ENCODE data around the gene CARS2. TPM values are rescaled to one million over a fixed set of nuclear protein-coding genes. Genes with fewer than 3 reads are reported as not detected.

Gene CARS2
- total RNA-seq, 2 donors from 2014 or later, result 43.0 to 82.6 TPM

DNA sequence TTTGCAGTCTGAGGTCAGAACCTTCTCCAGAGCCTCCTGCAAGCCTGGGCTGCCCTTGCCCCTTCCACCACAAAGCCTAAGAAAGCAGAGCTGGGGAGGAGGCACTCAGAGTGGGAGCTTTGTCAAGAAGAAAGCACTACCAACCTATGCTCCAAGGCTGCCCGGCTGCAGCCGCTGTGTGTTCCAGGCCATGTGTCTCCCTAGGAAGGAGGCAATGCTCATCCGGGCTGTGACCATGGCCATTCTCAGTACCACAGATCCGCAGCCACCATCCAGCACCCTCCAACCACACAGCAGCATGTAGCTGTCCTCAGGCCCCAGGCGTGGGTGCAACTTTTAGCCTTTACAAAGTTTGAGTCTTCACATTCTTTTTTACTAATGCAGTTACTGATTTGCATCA is 22.0 kb downstream of the CARS2 start:
- H3K36me3 ChIP-seq, result peaks cover 4% of the 10 kb centered on the region
- no peaks in the 10 kb centered on the region for H3K27me3 ChIP-seq
- H3K9ac ChIP-seq (ENCODE audit: low read depth in 2 of 2, low read length in 2 of 2), result no peak overlapping the region
- no peak overlapping the region for H3K27ac ChIP-seq
- no peaks in the 10 kb centered on the region for H3K9me3 ChIP-seq
- H3K4me1 ChIP-seq, result no peaks in the 10 kb centered on the region
- no peak overlapping the region for H3K4me3 ChIP-seq
- intact Hi-C loops (cut with DNase I), result loop anchor here (2.0 kb wide), 1 partner anchor 135 kb away; no protein-coding TSS in a partner anchor
- TF ChIP-seq, protein P1, sequence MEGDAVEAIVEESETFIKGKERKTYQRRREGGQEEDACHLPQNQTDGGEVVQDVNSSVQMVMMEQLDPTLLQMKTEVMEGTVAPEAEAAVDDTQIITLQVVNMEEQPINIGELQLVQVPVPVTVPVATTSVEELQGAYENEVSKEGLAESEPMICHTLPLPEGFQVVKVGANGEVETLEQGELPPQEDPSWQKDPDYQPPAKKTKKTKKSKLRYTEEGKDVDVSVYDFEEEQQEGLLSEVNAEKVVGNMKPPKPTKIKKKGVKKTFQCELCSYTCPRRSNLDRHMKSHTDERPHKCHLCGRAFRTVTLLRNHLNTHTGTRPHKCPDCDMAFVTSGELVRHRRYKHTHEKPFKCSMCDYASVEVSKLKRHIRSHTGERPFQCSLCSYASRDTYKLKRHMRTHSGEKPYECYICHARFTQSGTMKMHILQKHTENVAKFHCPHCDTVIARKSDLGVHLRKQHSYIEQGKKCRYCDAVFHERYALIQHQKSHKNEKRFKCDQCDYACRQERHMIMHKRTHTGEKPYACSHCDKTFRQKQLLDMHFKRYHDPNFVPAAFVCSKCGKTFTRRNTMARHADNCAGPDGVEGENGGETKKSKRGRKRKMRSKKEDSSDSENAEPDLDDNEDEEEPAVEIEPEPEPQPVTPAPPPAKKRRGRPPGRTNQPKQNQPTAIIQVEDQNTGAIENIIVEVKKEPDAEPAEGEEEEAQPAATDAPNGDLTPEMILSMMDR (IDR thresholded peaks at IDR 0.05), result no peak
- DNase-seq, result no peak

DNA sequence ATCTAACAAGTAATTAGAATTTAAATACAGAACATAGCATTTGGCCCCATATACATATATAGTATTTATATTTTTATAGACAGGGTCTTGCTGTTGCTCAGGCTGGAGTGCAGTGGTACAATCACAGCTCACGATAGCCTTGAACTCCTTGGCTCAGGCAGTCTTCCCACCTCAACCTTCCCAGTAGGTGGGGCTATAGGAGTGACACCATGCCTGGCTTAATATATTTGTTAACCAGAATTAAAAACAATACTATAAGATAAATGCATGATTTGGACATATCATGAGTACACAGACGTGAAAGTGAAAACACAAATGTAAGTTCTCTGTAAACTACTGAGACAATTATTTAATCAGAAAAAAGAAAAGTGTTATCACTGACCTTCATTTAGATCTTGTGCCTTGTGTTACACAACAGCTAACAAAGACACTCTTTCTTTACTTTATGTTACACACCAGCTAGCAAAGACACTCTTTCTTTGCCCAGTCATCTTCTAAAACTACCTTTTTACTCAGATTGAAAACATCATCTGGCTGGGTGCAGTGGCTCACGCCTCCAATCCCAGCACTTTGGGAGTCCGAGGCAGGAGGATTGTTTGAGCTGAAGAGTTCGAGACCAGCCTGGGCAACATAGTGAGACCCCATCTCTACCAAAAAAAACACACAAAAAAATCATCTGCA is 22.6 kb downstream of the CARS2 start:
- Histone ChIP-seq H3K27me3 (no peaks in the 10 kb centered on the region), H3K4me3 (no peak overlapping the region), H3K4me1 (no peaks in the 10 kb centered on the region), H3K27ac (no peak overlapping the region), H3K36me3 (peaks cover 4% of the 10 kb centered on the region), H3K9me3 (no peaks in the 10 kb centered on the region), H3K9ac (ENCODE audit: low read depth in 2 of 2, low read length in 2 of 2) (no peak overlapping the region)
- intact Hi-C loops (cut with DNase I), result loop anchor here (2.0 kb wide), 1 partner anchor 135 kb away; no protein-coding TSS in a partner anchor
- DNase-seq, result no peak
- TF ChIP-seq, protein P1 (IDR thresholded peaks at IDR 0.05), result peak; percentile 64

DNA sequence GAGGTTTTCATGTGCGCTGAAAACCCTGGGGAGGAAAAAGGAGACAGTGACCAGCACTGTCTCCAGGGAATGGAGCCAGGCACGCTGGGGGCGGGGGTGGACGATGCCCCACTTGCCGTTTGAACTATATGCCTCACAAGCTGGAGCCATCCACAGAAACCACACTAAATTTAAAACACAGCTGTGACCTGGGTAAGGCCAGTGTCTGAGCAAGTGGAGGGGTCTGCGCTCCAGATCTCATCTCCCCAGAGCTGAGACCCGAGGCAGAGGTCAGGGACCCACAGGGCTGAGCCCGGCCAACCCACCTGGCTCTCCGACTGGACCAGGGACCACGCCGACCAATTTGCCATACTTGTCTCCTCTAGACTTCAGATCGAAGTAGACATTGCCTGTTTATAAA is 23.2 kb downstream of the CARS2 start:
- Histone ChIP-seq H3K27ac (no peak overlapping the region), H3K9ac (ENCODE audit: low read depth in 2 of 2, low read length in 2 of 2) (no peak overlapping the region), H3K27me3 (no peaks in the 10 kb centered on the region), H3K36me3 (peaks cover 4% of the 10 kb centered on the region), H3K4me1 (no peaks in the 10 kb centered on the region), H3K4me3 (no peak overlapping the region), H3K9me3 (no peaks in the 10 kb centered on the region)
- no peak for DNase-seq
- intact Hi-C loops (cut with DNase I), result loop anchor here (2.0 kb wide), 1 partner anchor 136 kb away; no protein-coding TSS in a partner anchor
- TF ChIP-seq, protein P1 (IDR thresholded peaks at IDR 0.05), result no peak

DNA sequence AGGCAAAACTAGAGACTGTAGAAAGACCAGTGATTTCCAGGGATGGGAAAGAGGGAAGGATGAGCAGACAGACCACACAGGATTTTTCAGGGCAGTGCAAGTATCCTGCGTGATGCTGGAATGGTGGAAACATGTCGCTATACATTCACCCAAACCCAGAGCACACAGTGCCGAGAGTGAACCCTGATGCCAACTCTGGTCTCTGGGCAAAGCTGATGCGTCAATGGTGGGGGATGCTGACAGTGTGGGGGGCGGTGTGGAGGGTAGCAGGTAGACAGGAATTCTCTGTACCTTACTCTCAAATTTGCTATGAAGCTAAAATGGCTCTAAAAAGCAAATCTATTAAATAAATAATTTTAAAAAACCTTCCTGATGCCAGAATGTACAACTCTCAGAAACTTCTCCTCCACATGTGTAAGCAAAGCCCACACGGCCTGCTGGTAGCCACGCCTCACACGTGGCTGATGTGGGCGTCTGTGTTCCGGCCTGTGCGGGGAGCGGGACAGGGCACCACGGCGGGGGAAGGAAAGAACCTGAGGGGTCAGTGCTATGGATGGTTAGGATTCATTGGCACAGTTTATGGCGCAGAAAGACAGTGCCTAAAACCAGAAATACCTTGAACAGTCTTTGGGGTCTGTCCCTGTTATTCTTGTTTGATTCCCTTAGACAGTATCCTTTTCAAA is 23.9 kb downstream of the CARS2 start:
- no peak overlapping the region for H3K4me3 ChIP-seq
- H3K9me3 ChIP-seq, result no peaks in the 10 kb centered on the region
- intact Hi-C loops (cut with DNase I), result loop anchor here (2.0 kb wide), 1 partner anchor 137 kb away; no protein-coding TSS in a partner anchor
- no peaks in the 10 kb centered on the region for H3K4me1 ChIP-seq
- TF ChIP-seq, protein P1 (IDR thresholded peaks at IDR 0.05), result no peak
- no peak overlapping the region for H3K27ac ChIP-seq
- H3K9ac ChIP-seq (ENCODE audit: low read depth in 2 of 2, low read length in 2 of 2), result no peak overlapping the region
- peaks cover 4% of the 10 kb centered on the region for H3K36me3 ChIP-seq
- no peak for DNase-seq
- H3K27me3 ChIP-seq, result no peaks in the 10 kb centered on the region

DNA sequence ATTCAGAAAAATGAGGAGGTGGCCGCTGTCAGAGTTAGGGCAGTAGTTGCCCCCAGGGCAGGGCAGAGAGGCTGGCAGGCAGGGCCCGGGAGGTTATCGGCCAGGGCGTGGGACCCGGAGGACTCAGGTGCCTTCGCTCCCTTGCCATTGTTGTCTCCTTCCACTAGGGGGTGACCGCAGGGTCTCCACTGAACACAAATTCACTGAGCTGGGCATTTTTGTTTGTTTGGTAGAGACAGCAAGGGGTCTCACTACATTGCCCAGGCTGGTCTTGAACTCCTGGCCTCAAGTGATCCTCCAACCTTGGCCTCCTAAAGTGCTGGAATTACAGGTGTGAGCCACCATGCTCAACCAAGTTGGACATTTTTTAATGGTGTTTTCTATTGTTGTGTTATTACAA is 25.1 kb downstream of the CARS2 start:
- no peak overlapping the region for H3K27ac ChIP-seq
- DNase-seq, result no peak
- H3K4me1 ChIP-seq, result no peaks in the 10 kb centered on the region
- intact Hi-C loops (cut with DNase I), result no loop called here
- no peaks in the 10 kb centered on the region for H3K9me3 ChIP-seq
- H3K36me3 ChIP-seq, result peaks cover 4% of the 10 kb centered on the region
- no peak overlapping the region for H3K4me3 ChIP-seq
- no peaks in the 10 kb centered on the region for H3K27me3 ChIP-seq
- TF ChIP-seq, protein P1 (IDR thresholded peaks at IDR 0.05), result no peak
- no peak overlapping the region for H3K9ac ChIP-seq (ENCODE audit: low read depth in 2 of 2, low read length in 2 of 2)

All from colonic mucosa (tissue), 4 donors.